CD4-positive, alpha-beta T cell treated with Interleukin-15 for 1 hour (primary cell): ENCODE measurements around the gene TFEC.
"Not testable (repeated sequence)": the region's sequence is repeated elsewhere in the genome, so short reads cannot be mapped to it uniquely, and the experiment has no call there.

Source experiments
- DNase-seq: peaks from one replicate; pipeline ENCODE4 v3.0.0-alpha.2; 2020

TFEC gene

GRCh38 chr7:115987486-115987885 is 43.1 kb downstream of the TFEC start:
- DNase-seq, result no peak

- no peak for DNase-seq
Measured at GRCh38 chr7:115984105-115984504, 46.5 kb downstream of the TFEC start.

- DNase-seq, result no peak
Measured at GRCh38 chr7:115980159-115980558, 50.4 kb downstream of the TFEC start.

GRCh38 chr7:115976651-115977050 is 53.9 kb downstream of the TFEC start:
- DNase-seq, result no peak

- DNase-seq, result no peak
Measured at GRCh38 chr7:115975766-115976165, 54.8 kb downstream of the TFEC start.

GRCh38 chr7:115973406-115973805 is 57.2 kb downstream of the TFEC start:
- no peak for DNase-seq

- DNase-seq, result no peak
Measured at GRCh38 chr7:115971506-115971905, 59.1 kb downstream of the TFEC start.

GRCh38 chr7:115968596-115968995 is 62.0 kb downstream of the TFEC start:
- DNase-seq, result no peak

- DNase-seq, result no peak
Measured at GRCh38 chr7:115968171-115968570, 62.4 kb downstream of the TFEC start.

- no peak for DNase-seq
Measured at GRCh38 chr7:115965796-115966475, 64.6 kb downstream of the TFEC start.

- DNase-seq, result no peak
Measured at GRCh38 chr7:115965236-115965635, 65.3 kb downstream of the TFEC start.

GRCh38 chr7:115964799-115965198 is 65.8 kb downstream of the TFEC start:
- DNase-seq, result no peak

- DNase-seq, result no peak
Measured at GRCh38 chr7:115962340-115962739, 68.2 kb downstream of the TFEC start.

GRCh38 chr7:115953592-115954255 is 76.8 kb downstream of the TFEC start:
- no peak for DNase-seq

- no peak for DNase-seq
Measured at GRCh38 chr7:115952832-115953231, 77.7 kb downstream of the TFEC start.

- no peak for DNase-seq
Measured at GRCh38 chr7:115951547-115951946, 79.0 kb downstream of the TFEC start.

- DNase-seq, result no peak
Measured at GRCh38 chr7:115941703-115942268, 88.8 kb downstream of the TFEC start.

GRCh38 chr7:115940460-115941060 is 90.0 kb downstream of the TFEC start:
- no peak for DNase-seq

GRCh38 chr7:115937960-115938359 is 92.6 kb downstream of the TFEC start:
- DNase-seq, result no peak

- DNase-seq, result no peak
Measured at GRCh38 chr7:115933471-115933870, 97.1 kb downstream of the TFEC start.

- no peak for DNase-seq
Measured at GRCh38 chr7:115932880-115933279, 97.7 kb downstream of the TFEC start.

GRCh38 chr7:115930184-115930583 is 100.4 kb downstream of the TFEC start:
- DNase-seq, result not testable (repeated sequence)

GRCh38 chr7:115929736-115930135 is 100.8 kb downstream of the TFEC start:
- not testable (repeated sequence) for DNase-seq

- no peak for DNase-seq
Measured at GRCh38 chr7:115924411-115924810, 106.2 kb downstream of the TFEC start.
